CD4-positive, alpha-beta T cell treated with Interleukin-17A for 1 hour (primary cell): Measurements from ENCODE around the gene DGKZ.

Experiments used
- DNase-seq: peaks from one replicate; pipeline ENCODE4 v3.0.0-alpha.2; 2020

Gene DGKZ

DNA sequence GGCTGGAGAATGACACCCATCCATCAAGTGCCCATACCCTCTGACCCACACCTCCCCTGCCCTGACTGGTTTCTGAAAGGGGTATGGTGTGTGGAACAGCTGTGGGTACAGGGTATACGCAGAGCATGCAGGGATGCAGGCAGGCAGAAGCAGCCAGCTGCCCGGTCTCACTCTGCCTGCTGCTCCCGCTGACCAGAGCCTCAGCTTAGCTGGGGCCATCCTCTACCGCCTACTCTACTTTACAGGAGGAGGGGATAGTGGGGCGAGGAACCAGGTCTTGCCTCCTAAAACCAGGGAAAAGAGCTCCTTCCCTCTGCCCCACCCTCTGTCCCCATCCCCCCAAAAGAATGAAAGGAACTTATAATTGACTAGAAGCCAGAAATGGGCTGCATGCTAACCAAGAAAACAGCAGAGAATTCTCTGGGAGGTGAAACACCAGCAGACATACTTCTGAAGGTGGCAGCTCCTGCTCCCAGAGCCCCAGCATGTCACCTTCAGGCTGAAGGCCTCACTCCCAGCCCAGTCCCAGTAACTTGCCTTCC lies 57.3 kb downstream of the DGKZ start:
- no peak for DNase-seq

DNA sequence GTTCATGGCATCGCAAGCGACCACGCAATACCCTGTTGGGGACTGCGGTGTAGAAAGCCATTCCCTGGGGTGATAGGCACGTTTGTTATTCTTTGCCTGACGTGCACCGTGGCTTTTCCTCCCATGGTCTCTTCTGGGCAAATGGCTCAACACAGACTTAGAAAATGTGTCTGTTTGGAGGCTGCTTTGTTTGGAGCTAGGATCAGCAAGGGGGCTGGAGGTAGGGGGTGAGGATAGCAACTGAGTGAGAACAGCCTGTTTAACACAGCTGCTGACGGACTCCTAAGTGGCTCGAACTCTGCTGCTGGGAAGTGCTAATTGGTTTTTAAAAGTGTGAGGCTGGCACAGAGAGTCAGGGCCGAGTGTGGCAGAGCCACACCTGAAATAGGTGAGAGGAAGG lies 60.4 kb downstream of the DGKZ start:
- DNase-seq, result no peak

DNA sequence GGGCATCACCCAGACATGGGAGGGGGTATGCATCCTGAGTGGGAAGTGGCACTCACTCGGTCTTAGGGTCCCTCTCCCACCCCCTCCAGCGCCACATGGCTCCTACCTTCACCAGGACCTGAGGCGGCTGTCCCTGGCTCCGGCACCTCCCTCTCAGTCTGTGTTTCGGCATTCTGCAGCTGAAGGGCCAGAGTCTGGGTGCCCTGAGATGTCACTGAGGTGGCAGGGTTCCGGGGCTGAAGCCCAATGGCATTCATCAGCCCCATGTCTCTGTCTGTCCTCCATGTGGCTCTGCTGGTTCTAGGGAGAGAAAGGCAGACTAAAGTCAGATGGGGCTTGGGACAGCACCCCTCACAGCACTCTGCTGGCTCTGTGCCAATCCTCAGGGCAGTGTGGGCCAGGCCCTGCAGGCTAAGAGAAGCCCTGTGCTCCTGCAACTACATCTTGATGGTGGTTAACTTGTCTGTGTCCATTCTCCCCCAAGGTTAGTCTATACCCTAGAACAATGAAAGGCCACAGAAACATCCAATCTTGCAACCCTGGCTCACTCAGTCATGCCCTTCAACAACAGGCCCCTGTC lies 61.2 kb downstream of the DGKZ start:
- DNase-seq, result no peak

DNA sequence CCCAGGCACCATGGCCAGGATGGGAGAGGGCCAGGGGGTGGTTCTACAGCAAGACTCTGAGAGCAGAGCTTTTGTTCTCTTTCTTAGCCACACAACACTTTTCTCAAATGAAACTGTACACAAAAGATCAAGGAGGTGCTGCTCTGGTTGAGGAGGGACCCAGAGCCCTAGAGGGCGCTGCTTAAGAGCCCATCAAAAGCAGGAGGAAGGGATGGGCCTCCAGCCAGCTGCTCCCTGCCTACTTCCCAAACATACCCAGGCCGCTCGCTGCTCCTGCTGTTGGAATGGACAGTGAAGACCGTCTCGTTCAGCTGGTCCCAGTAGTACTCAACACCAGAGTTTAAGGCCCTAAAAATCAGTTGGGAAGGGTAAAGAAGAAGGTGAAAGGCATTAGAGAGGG lies 62.8 kb downstream of the DGKZ start:
- no peak for DNase-seq

DNA sequence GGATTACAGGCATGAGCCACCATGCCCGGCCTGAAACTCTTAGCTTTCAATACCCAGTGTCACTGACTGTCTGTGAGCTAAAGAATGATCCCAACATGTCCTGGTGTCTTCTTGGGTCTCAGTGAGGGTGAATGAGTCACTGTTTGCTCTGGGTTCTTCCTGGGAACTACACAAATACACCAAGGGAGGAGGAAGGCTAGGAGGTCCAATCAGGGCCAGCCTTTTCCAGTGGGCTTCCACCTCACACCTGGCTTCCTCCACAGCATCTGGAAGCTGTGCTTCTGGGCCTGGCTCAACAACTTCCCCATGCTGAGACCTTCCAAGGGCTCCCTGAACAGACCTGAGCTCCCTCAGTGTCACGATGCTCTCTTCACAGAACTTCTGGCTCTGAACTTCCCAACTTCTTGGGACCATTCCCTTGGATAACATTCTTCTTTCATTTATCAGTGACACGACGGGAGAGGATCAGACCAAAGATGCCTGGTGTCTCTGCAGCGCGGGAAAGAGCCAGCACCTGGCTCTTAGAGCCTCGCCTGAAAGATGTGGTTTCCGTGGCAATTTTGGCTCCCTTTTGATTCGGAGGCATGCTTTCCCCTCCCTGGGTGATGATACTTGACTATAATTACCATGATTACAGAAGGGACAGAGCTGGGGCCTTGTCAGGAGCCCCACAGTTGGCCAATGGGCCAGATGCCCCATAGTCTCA lies 66.7 kb downstream of the DGKZ start:
- DNase-seq, result no peak

DNA sequence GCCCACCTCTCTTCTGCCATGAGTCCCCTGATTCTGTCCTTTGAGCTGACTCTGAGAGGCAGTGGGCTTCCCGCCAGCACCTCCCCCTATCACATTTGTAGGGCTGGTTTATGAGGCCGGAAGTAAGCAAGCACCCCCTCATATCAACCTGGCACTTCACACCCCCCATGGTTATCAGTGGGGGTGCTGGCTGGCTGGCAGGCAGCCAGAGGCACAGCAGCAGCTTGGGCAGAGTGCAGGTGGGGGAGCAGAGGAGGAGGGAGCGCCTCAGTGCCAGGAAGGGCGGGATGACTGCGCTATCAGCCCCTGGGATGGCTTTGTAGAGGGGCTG lies 67.2 kb downstream of the DGKZ start:
- no peak for DNase-seq

DNA sequence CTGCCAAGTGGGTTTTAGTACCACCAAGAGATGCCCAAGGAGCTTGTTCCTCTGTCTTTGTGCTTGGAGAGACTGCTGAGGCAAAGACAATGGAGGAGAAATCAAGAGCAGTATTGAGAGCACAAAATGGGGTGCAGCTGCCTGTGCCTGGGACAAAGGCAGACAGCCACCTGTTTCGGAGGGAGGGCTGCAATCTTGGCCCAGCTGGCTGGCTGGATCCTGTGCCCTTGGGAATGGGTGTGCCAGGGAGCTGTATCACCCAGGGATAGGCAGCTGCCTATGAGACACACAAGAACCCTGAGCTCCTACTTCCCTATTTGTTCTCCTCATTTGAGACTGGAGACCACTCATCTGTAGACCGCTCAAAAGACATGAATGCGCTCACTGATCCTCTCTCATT lies 67.6 kb downstream of the DGKZ start:
- DNase-seq, result no peak

DNA sequence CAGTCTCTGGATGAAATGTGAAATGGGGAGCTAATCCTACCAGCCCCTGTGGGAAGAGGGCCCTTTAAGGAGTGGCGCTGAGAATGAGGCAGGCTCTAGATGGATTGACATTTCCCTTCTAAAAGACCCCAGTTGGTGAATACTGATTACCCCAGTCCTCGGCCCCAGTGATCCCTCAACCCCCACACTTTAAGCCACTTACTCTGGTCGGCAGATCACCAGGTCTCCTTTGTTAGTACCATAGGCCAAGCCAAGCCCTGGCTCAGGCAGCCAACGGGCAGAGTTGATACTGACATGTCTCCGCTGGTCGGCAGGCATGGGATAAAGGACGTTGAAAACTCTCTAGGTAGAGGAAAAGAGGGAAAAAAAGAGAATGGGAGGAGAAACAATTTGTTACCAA lies 70.4 kb downstream of the DGKZ start:
- no peak for DNase-seq

DNA sequence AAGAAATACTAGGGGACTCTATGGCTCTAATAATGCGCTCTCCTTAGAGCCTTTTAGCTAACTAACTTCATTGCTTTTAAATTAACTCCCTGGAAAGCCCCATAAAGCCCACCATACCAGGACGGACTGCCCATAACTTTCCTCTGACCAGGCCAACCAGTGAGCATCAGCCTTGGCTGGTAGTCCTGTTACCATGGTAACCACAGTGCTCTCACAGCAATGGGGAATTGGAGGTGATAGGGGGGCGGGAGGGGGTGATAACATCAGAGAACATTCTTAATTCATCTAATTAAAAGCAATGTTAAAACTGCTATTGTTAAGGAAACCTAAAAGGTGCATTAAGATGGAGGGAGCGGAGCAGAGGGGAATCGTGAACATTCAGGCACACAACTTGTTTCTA lies 71.5 kb downstream of the DGKZ start:
- DNase-seq, result no peak

DNA sequence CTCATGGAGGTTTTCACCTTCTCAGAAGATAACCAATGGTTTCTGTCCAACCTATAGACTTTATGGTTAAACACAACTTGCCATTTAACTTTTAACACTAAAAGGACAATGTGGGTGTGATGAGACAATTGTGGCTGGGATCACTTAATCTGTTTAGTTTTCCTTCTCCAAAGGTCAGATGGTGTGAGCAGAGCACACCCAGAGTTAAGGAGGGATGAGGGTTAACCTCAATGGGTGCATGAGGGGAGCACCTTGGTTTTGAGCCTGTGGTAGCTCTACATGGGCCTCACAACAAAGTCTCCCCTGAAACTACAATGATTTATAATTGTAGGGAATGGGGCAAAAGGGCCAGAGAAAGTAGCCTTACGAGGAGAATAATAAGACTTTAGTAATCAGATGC lies 73.2 kb downstream of the DGKZ start:
- no peak for DNase-seq

DNA sequence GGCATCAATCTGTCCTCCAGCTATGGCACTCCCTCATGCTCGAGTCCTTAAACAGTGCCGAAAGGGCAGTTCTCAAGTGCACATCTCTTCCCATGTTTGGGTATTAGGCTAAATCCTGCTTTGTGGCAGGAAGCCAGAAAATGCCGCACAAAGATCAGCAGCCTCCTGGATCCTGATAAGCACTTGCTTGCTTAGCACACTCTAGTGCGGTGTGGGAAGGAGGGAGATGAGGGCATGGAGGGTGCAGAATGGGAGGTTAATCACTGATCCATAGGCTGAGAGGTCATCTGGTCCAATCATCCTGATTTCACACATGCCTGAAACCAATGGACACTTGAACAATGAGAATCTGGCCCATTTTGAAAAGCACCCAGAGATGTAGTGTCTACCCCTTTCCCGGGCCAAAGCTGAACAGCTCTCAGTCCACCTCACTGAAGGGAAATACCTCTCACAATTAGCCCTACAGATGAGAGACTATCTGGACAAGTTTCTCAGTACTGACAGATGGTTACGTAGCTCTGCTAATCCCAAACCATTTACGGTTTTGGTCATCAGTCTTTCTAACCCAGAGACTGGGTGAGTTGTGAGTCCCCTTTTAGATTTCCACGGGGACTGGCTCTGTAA lies 74.1 kb downstream of the DGKZ start:
- no peak for DNase-seq

DNA sequence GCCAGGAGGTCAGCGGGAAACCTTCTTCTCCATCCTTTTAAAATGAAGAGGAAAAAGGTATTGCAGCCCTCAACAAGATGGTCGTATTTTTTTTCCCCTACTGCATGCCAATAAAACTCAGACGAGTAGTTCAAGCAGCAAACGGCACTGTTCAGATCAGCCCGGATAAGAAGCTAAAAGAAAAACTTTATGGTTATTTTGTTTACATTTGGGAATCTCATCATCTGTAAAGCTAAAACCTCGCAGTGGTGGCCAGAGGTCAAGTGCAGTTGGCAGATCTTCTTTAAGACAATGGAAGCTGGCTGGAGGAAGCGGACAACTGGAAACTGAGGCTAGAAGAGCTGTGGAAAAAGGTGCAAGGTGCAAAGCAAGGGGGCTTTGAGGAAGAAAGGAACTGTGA lies 75.3 kb downstream of the DGKZ start:
- DNase-seq, result no peak

DNA sequence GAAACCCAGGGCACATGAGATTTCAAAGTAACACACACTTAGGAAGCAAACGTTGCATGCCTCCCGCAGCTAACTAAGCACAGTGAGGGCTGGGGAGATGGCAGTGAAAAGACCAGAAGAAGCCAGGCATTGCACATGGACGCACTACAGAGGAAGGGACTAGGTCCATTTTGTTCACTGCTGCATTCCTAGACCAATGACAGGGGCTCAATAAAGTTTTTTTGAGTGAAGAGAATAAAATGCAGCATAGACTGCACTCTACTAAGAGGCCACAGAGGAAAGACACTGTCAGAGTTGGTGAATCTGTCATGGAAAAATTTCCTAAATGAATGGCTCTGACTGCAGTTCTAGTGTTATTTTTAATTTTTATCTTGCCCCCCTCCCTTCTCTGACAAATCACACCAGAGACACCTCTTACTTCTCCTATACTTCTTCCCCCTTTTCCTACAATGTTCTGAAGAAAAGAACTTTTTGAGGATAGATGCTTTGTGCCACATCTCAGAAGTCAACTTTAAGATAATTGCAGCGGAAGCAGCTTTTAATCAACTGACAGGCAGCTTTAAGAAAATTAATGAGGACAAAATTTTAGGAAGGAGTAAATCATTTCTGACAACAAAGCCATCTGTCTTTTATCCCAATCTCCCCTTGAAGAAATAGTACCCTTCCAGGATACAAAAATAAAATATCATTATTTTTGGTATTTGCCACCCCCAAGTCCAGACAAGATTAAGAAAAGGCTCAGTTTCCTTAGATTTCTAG lies 79.1 kb downstream of the DGKZ start:
- DNase-seq, result no peak

DNA sequence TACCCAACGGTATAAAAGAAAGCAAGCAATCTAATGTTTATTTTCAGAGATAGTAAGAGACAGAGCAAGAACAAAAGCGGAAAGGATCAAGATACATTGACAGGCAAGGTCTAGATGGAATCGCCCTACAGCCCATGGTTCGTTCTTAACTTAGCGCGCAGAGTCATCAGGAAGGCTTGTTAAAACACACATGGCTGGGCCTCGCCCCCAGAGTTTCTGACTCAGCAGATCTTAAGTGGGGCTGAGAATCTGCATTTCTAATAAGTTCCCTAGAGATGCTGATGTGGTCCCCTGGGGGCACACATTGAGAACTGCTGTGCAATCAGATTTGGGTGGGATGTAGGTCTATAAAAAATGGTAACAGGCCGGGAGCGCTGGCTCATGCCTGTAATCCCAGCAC lies 80.1 kb downstream of the DGKZ start:
- DNase-seq, result no peak

DNA sequence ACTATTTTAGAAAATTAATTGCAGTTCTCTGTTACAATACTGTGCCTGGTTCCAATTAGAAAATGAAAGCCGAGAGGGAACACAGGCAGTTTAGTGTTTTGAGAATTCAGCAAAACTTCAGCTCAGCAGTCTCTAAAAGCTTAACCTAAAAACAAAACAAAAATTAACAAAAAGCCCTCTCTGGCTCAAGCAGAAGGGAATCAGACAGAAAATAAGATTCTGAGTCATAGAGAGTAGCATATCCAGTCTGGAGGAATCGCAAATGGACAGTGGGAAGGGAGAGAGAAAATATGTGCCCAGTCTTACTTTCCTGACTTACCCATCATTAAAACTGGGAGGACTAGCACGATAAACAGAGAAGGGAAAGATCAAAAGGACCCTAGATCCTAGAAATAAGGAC lies 82.5 kb downstream of the DGKZ start:
- DNase-seq, result no peak
